GM21390 (cell line): ENCODE data around the gene VAPA.
"Not testable (repeated sequence)": the region's sequence is repeated elsewhere in the genome, so short reads cannot be mapped to it uniquely, and the experiment has no call there.

Source experiments
- ATAC-seq: cut with Tn5 transposase; IDR thresholded peaks from one replicate; pipeline ENCODE4 v1.9.1; 2021; ENCODE audit not compliant: unreplicated experiment

The VAPA gene

GRCh38 chr18:9885170-9886004 lies 28.4 kb upstream of the VAPA start, which contains the start of gene TXNDC2:
TXNDC2 (plus strand) TSS chr18:9885973; CDS start chr18:9886681, 708 bp downstream.
- ATAC-seq: no peak

GRCh38 chr18:9886005-9886348 lies 27.8 kb upstream of the VAPA start:
- ATAC-seq: no peak

- no peak for ATAC-seq
These were observed 25.8 kb upstream of the VAPA start for GRCh38 chr18:9887992-9888391.

GRCh38 chr18:9890196-9890595 lies 23.6 kb upstream of the VAPA start:
- no peak for ATAC-seq

GRCh38 chr18:9890957-9891356 lies 22.9 kb upstream of the VAPA start:
- ATAC-seq: no peak

- ATAC-seq: not testable (repeated sequence)
These were observed 22.3 kb upstream of the VAPA start for GRCh38 chr18:9891515-9891914.

- ATAC-seq: no peak
These were observed 19.3 kb upstream of the VAPA start for GRCh38 chr18:9894454-9895068.

- ATAC-seq: no peak
These were observed 16.7 kb upstream of the VAPA start for GRCh38 chr18:9897129-9897528.

- ATAC-seq: not testable (repeated sequence)
These were observed 16.0 kb upstream of the VAPA start for GRCh38 chr18:9897787-9898291.

- ATAC-seq: no peak
These were observed 14.8 kb upstream of the VAPA start for GRCh38 chr18:9898792-9899549.

- ATAC-seq: not testable (repeated sequence)
These were observed 14.3 kb upstream of the VAPA start for GRCh38 chr18:9899550-9899930.

GRCh38 chr18:9900699-9901098 lies 13.1 kb upstream of the VAPA start:
- ATAC-seq: no peak

GRCh38 chr18:9901377-9901776 lies 12.4 kb upstream of the VAPA start:
- no peak for ATAC-seq

GRCh38 chr18:9902264-9902663 lies 11.6 kb upstream of the VAPA start:
- ATAC-seq: not testable (repeated sequence)

GRCh38 chr18:9902832-9903231 lies 11.0 kb upstream of the VAPA start:
- no peak for ATAC-seq

- no peak for ATAC-seq
These were observed 8.4 kb upstream of the VAPA start for GRCh38 chr18:9905401-9905922.

- no peak for ATAC-seq
These were observed 7.3 kb upstream of the VAPA start for GRCh38 chr18:9906481-9906880.

- ATAC-seq: no peak
These were observed 5.9 kb upstream of the VAPA start for GRCh38 chr18:9907867-9908266.

- no peak for ATAC-seq
These were observed 3.7 kb upstream of the VAPA start for GRCh38 chr18:9910071-9910470.

GRCh38 chr18:9910661-9911060 lies 3.2 kb upstream of the VAPA start:
- no peak for ATAC-seq

- no peak for ATAC-seq
These were observed 2.6 kb upstream of the VAPA start for GRCh38 chr18:9911226-9911625.
